Tibial artery (tissue), 4 donors: ENCODE measurements around the gene ECT2.
"Not testable (repeated sequence)": the region's sequence is repeated elsewhere in the genome, so short reads cannot be mapped to it uniquely, and the experiment has no call there.

Experiments used
- DNase-seq, 2 donors: peaks; one replicate each; pipeline ENCODE4 v3.0.0-alpha.2; 2019
- H3K27ac ChIP-seq, 2 donors: fragments of 200-600 bp; sonication (generic) in 1 of 2; 1 replicate in 1 of 2; 2 replicates in 1 of 2; pipeline ENCODE4 v1.5.1; 2018 to 2019; ENCODE audit warnings: mild to moderate bottlenecking in 1 of 2
- H3K27me3 ChIP-seq, 2 donors: fragments of 200-600 bp; sonication (generic) in 1 of 2; one replicate each; pipeline versions ENCODE4 v1.5.1 to v1.6.0; 2016 to 2019
- H3K36me3 ChIP-seq, 3 donors: fragments of 200-600 bp; sonication (generic) in 2 of 3; one replicate each; pipeline ENCODE4 v1.5.1; 2016 to 2019; ENCODE audit warnings: mild to moderate bottlenecking in 2 of 3
- H3K4me1 ChIP-seq, 4 donors: fragments of 200-600 bp; sonication (generic) in 2 of 4; 1 replicate in 3 of 4; 2 replicates in 1 of 4; pipeline ENCODE4 v1.5.1; 2016 to 2019
- H3K4me3 ChIP-seq, 2 donors: fragments of 200-600 bp; sonication (generic) in 1 of 2; 1 replicate in 1 of 2; 2 replicates in 1 of 2; pipeline ENCODE4 v1.5.1; 2018 to 2019; ENCODE audit warnings: mild to moderate bottlenecking in 2 of 2
- H3K9me3 ChIP-seq, 3 donors: fragments of 200-600 bp; sonication (generic) in 1 of 3; one replicate each; pipeline ENCODE4 v1.5.1; 2016 to 2019
- intact Hi-C: fragments of 100-400 bp; cut with DNase I; formaldehyde crosslinking; loops from one replicate; pipeline ENCODE4 v1.15.0; 2023; ENCODE audit warnings: low total_unique reads
- TF ChIP-seq, protein P1 (sequence below), 2 experiments: fragments of 200-600 bp in 1 of 2; fragments of 450-650 bp in 1 of 2; IDR thresholded peaks; one replicate each; pipeline ENCODE4 v1.5.1; 2017 to 2019; ENCODE audit warnings: antibody characterized with exemption in 2 of 2, mild to moderate bottlenecking in 1 of 2, moderate library complexity in 1 of 2

ECT2 gene

GRCh38 chr3:172814738-172815137 is 64.2 kb downstream of the ECT2 start:
- no peaks in the 10 kb centered on the region for H3K36me3 ChIP-seq
- intact Hi-C loops: no loop called here

GRCh38 chr3:172815857-172816256 is 65.3 kb downstream of the ECT2 start:
- TF ChIP-seq, protein P1, sequence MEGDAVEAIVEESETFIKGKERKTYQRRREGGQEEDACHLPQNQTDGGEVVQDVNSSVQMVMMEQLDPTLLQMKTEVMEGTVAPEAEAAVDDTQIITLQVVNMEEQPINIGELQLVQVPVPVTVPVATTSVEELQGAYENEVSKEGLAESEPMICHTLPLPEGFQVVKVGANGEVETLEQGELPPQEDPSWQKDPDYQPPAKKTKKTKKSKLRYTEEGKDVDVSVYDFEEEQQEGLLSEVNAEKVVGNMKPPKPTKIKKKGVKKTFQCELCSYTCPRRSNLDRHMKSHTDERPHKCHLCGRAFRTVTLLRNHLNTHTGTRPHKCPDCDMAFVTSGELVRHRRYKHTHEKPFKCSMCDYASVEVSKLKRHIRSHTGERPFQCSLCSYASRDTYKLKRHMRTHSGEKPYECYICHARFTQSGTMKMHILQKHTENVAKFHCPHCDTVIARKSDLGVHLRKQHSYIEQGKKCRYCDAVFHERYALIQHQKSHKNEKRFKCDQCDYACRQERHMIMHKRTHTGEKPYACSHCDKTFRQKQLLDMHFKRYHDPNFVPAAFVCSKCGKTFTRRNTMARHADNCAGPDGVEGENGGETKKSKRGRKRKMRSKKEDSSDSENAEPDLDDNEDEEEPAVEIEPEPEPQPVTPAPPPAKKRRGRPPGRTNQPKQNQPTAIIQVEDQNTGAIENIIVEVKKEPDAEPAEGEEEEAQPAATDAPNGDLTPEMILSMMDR (IDR thresholded peaks at IDR 0.05): no peak
- Histone ChIP-seq H3K9me3 (no peaks in the 10 kb centered on the region), H3K36me3 (no peaks in the 10 kb centered on the region), H3K4me3 (no peak overlapping the region), H3K27me3 (no peaks in the 10 kb centered on the region), H3K4me1 (no peaks in the 10 kb centered on the region), H3K27ac (no peak overlapping the region)
- no peak for DNase-seq
- intact Hi-C loops: no loop called here

More at GRCh38 chr3:172814738-172815137, 64.2 kb downstream of the ECT2 start:
- TF ChIP-seq, protein P1 (IDR thresholded peaks at IDR 0.05): no peak
- H3K27ac ChIP-seq: no peak overlapping the region
- no peak for DNase-seq
- no peaks in the 10 kb centered on the region for H3K27me3 ChIP-seq
- no peaks in the 10 kb centered on the region for H3K4me1 ChIP-seq
- no peaks in the 10 kb centered on the region for H3K9me3 ChIP-seq
- H3K4me3 ChIP-seq: no peak overlapping the region

DNA sequence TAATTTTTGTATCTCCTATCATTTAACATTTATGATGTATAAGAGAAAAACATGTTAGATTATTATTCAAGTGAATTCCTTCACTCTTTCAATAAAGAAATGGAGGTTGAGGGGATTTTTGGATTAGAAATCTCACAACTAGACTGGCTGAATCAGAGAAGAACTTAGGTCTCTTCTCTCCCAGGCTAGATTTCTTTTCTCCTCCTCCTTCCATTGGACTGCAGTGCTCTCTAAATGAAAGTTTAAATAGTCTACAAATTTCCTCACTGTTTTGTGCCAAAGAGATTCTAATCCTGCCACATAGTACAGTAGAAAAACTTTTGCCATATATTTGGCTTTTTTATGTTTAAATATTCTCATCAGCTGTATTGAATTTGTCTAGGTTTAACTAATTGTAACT is 65.8 kb downstream of the ECT2 start:
- H3K9me3 ChIP-seq: no peaks in the 10 kb centered on the region
- no peaks in the 10 kb centered on the region for H3K27me3 ChIP-seq
- no peak for DNase-seq
- intact Hi-C loops: no loop called here
- no peak overlapping the region for H3K4me3 ChIP-seq
- no peak overlapping the region for H3K27ac ChIP-seq
- H3K36me3 ChIP-seq: no peaks in the 10 kb centered on the region
- H3K4me1 ChIP-seq: no peaks in the 10 kb centered on the region
- TF ChIP-seq, protein P1 (IDR thresholded peaks at IDR 0.05): no peak

DNA sequence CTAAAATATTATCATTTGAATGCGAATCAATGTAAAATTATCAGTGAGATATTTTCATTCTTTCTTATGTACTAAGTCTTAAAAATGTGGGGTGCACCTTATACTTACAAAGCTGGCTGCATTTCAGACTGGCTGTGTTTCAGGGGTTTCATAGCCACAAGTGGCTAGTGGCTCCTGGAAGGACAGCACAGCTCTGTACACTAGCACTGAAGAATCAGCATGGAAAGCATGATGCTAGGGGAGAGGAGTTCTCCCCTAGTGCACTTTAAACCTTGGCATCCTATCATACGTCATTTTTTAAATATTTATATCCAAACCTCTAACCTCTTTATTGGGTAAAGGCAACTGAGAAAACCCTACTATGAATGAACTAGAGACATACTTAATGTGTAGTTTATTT is 66.4 kb downstream of the ECT2 start:
- no peak overlapping the region for H3K4me3 ChIP-seq
- no peaks in the 10 kb centered on the region for H3K36me3 ChIP-seq
- intact Hi-C loops: no loop called here
- H3K27me3 ChIP-seq: no peaks in the 10 kb centered on the region
- DNase-seq: no peak
- H3K27ac ChIP-seq: no peak overlapping the region
- TF ChIP-seq, protein P1 (IDR thresholded peaks at IDR 0.05): no peak
- H3K4me1 ChIP-seq: no peaks in the 10 kb centered on the region
- H3K9me3 ChIP-seq: no peaks in the 10 kb centered on the region

DNA sequence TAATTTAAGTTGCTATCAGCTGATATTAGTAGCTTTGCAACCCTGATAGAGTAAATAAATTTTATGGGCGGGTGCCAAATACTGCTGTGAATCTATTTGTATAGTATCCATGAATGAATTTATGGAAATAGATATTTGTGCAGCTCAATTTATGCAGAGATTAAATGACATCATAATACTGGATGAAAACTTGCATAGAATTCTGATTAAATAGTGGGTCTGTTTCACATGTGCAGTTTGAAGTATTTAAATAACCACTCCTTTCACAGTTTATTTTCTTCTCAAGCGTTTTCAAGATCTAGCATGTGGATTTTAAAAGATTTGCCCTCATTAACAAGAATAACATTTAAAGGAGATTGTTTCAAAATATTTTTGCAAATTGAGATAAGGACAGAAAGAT is 70.0 kb downstream of the ECT2 start:
- Histone ChIP-seq H3K36me3 (no peaks in the 10 kb centered on the region), H3K4me3 (no peak overlapping the region), H3K9me3 (no peaks in the 10 kb centered on the region), H3K27ac (no peak overlapping the region), H3K27me3 (no peaks in the 10 kb centered on the region), H3K4me1 (no peaks in the 10 kb centered on the region)
- intact Hi-C loops: no loop called here
- TF ChIP-seq, protein P1 (IDR thresholded peaks at IDR 0.05): no peak
- no peak for DNase-seq

GRCh38 chr3:172824229-172824628 is 73.7 kb downstream of the ECT2 start:
- Histone ChIP-seq H3K27me3 (no peaks in the 10 kb centered on the region), H3K9me3 (peaks cover 0 to 8% (median 0%) of the 10 kb centered on the region in 3 donors), H3K36me3 (no peaks in the 10 kb centered on the region), H3K4me3 (no peak overlapping the region), H3K4me1 (no peaks in the 10 kb centered on the region), H3K27ac (no peak overlapping the region)
- TF ChIP-seq, protein P1 (IDR thresholded peaks at IDR 0.05): no peak
- no peak for DNase-seq
- intact Hi-C loops: no loop called here

GRCh38 chr3:172827231-172827630 is 76.7 kb downstream of the ECT2 start:
- DNase-seq, H3K27ac ChIP-seq, H3K27me3 ChIP-seq, H3K4me1 ChIP-seq, H3K36me3 ChIP-seq, intact Hi-C loops, H3K4me3 ChIP-seq, H3K9me3 ChIP-seq: not testable (repeated sequence)
